GM12878 (cell line): ENCODE results near the gene CDH4. TPM values are rescaled to one million over a fixed set of nuclear protein-coding genes. Genes with fewer than 3 reads are reported as not detected.

Experiments used
- ATAC-seq: fragments of 200-7000 bp; cut with Tn5 transposase; 3 replicates; pipeline ENCODE4 v1.9.1; 2020; ENCODE audit warnings: mild to moderate bottlenecking, moderate library complexity
- BruUV-seq: library from RNA; stranded (reverse); fragments of 400-500 nt; replicated peaks from 2 replicates; lab custom pipeline; 2021; lab: Mats Ljungman, UMichigan
- CTCF ChIA-PET: fragments of 300-600 bp; sonication (Branson Sonifier 250); formaldehyde crosslinking; extraction: SDS; loops from one replicate; lab custom pipeline; 2021; ENCODE audit warnings: inconsistent platforms; lab: Yijun Ruan, JAX
- POLR2A ChIA-PET: fragments of 350-600 bp; formaldehyde crosslinking; extraction: SDS; loops from one replicate; lab custom pipeline; 2021; ENCODE audit warnings: inconsistent platforms; lab: Charles Lee
- RAD21 ChIA-PET: fragments of 300-600 bp; sonication (Branson Sonifier 250); formaldehyde crosslinking; loops from one replicate; lab custom pipeline; 2023; ENCODE audit warnings: antibody characterized with exemption; ENCODE audit not compliant: unreplicated experiment; lab: Charles Lee
- SMC1A ChIA-PET: fragments of 300-600 bp; sonication (Branson Sonifier 250); formaldehyde crosslinking; loops from one replicate; lab custom pipeline; 2023; ENCODE audit not compliant: unreplicated experiment, uncharacterized antibody; lab: Charles Lee
- DNase-seq: peaks from one replicate; pipeline ENCODE4 v3.0.0-alpha.2; 2011; ENCODE audit warnings: low read depth, low spot score
- FAIRE-seq: peaks from 3 replicates; lab custom pipeline; 2011; peaks lifted over from hg19 to GRCh38; lab: Jason Lieb, UNC
- H2AFZ ChIP-seq: 2 replicates; pipeline ENCODE4 v1.6.0; 2011; ENCODE audit warnings: low read depth, low read length, control low read depth; ENCODE audit not compliant: control insufficient read depth
- H3K27ac ChIP-seq: 2 replicates; pipeline ENCODE4 v1.5.1; 2011; ENCODE audit warnings: control low read depth; ENCODE audit not compliant: control insufficient read depth, insufficient read depth
- H3K27me3 ChIP-seq, 2 experiments: replicated peaks in 1 of 2; 2 replicates each; pipeline versions ENCODE4 v1.6.0 to v1.6.1; 2011; ENCODE audit warnings: low read length in 1 of 2; ENCODE audit not compliant: control insufficient read depth in 2 of 2, insufficient read depth in 2 of 2
- H3K36me3 ChIP-seq, 2 experiments: 2 replicates each; pipeline ENCODE4 v1.5.1; 2011; ENCODE audit warnings: low read length in 1 of 2; ENCODE audit not compliant: control insufficient read depth in 2 of 2, insufficient read depth in 2 of 2
- H3K4me1 ChIP-seq: 2 replicates; pipeline ENCODE4 v1.6.1; 2011; ENCODE audit warnings: mild to moderate bottlenecking, low read length, moderate library complexity, mixed read lengths; ENCODE audit not compliant: control insufficient read depth, insufficient read depth
- H3K4me2 ChIP-seq: 2 replicates; pipeline ENCODE4 v1.6.0; 2011; ENCODE audit warnings: control low read depth; ENCODE audit not compliant: control insufficient read depth, insufficient read depth
- H3K4me3 ChIP-seq: fragments of 200-600 bp; sonication (generic); 2 replicates; pipeline ENCODE4 v1.5.1; 2016
- H3K79me2 ChIP-seq: 2 replicates; pipeline ENCODE4 v1.6.0; 2011; ENCODE audit warnings: low read length; ENCODE audit not compliant: control insufficient read depth, insufficient read depth
- H3K9ac ChIP-seq: 2 replicates; pipeline ENCODE4 v1.8.0; 2011; ENCODE audit warnings: low read length, control low read depth, mixed read lengths; ENCODE audit not compliant: control insufficient read depth, insufficient read depth
- H3K9me3 ChIP-seq: replicated peaks from 3 replicates; pipeline ENCODE4 v1.5.1; 2011; ENCODE audit warnings: mild to moderate bottlenecking, low read length; ENCODE audit not compliant: control insufficient read depth, insufficient read depth
- H4K20me1 ChIP-seq: 2 replicates; pipeline ENCODE4 v1.6.0; 2011; ENCODE audit not compliant: control insufficient read depth, insufficient read depth
- ATF2 ChIP-seq: IDR thresholded peaks from 2 replicates; pipeline ENCODE4 v1.6.1; 2012; ENCODE audit warnings: low read length, inconsistent platforms
- ATF3 ChIP-seq: IDR thresholded peaks from 2 replicates; pipeline ENCODE4 v1.6.1; 2011; ENCODE audit warnings: low read depth, mild to moderate bottlenecking, low read length, moderate library complexity, borderline replicate concordance; ENCODE audit errors: extremely low read depth
- ATF7 ChIP-seq: fragments of 450-650 bp; IDR thresholded peaks from 2 replicates; pipeline ENCODE4 v1.6.1; 2016; ENCODE audit warnings: low read depth, mild to moderate bottlenecking
- CEBPB ChIP-seq, 2 experiments: fragments of 150-350 bp in 1 of 2; IDR thresholded peaks; 2 replicates each; pipeline ENCODE4 v1.6.1; 2012 to 2014; ENCODE audit warnings: low read depth in 2 of 2, low read length in 2 of 2, borderline replicate concordance in 1 of 2, inconsistent platforms in 1 of 2
- CREB1 ChIP-seq: IDR thresholded peaks from 2 replicates; pipeline ENCODE4 v1.6.1; 2012; ENCODE audit warnings: low read depth, mild to moderate bottlenecking, inconsistent platforms
- CREM ChIP-seq: IDR thresholded peaks from 2 replicates; pipeline ENCODE4 v1.6.1; 2014; ENCODE audit warnings: antibody characterized with exemption, low read depth
- GABPA ChIP-seq: IDR thresholded peaks from 2 replicates; pipeline ENCODE4 v1.6.1; 2014; ENCODE audit warnings: antibody characterized with exemption, low read depth, mild to moderate bottlenecking, inconsistent platforms
- HDGF ChIP-seq: fragments of 450-650 bp; IDR thresholded peaks from 2 replicates; pipeline ENCODE4 v1.6.1; 2016; ENCODE audit warnings: antibody characterized with exemption
- JUND ChIP-seq: IDR thresholded peaks from 2 replicates; pipeline ENCODE4 v1.6.1; 2012; ENCODE audit warnings: low read depth, mild to moderate bottlenecking, low read length, improper control_type of control experiment, moderate library complexity
- KLF5 ChIP-seq: fragments of 450-650 bp; IDR thresholded peaks from 2 replicates; pipeline ENCODE4 v1.6.1; 2014; ENCODE audit warnings: mild to moderate bottlenecking; ENCODE audit not compliant: partially characterized antibody
- LARP7 ChIP-seq: fragments of 450-650 bp; IDR thresholded peaks from 2 replicates; pipeline ENCODE4 v1.6.1; 2017; ENCODE audit warnings: mild to moderate bottlenecking
- MXI1 ChIP-seq: fragments of 150-350 bp; IDR thresholded peaks from 2 replicates; pipeline ENCODE4 v1.6.1; 2011; ENCODE audit warnings: low read depth, mild to moderate bottlenecking, inconsistent platforms, low read length, improper control_type of control experiment
- PAX5 ChIP-seq: IDR thresholded peaks from 2 replicates; pipeline ENCODE4 v1.6.1; 2011; ENCODE audit warnings: low read depth, low read length, borderline replicate concordance
- POLR2AphosphoS2 ChIP-seq: IDR thresholded peaks from 2 replicates; pipeline ENCODE4 v1.6.1; 2011; ENCODE audit warnings: low read depth, mild to moderate bottlenecking, low read length, improper control_type of control experiment, moderate library complexity
- RFX5 ChIP-seq: IDR thresholded peaks from 2 replicates; pipeline ENCODE4 v1.6.1; 2011; ENCODE audit warnings: low read depth, low read length, improper control_type of control experiment
- ZNF24 ChIP-seq: fragments of 450-650 bp; IDR thresholded peaks from 2 replicates; pipeline ENCODE4 v1.6.1; 2017; ENCODE audit warnings: antibody characterized with exemption, mild to moderate bottlenecking
- ZNF592 ChIP-seq: fragments of 450-650 bp; IDR thresholded peaks from 2 replicates; pipeline ENCODE4 v1.6.1; 2017; ENCODE audit warnings: mild to moderate bottlenecking, moderate library complexity
- ZSCAN29 ChIP-seq: fragments of 450-650 bp; IDR thresholded peaks from 2 replicates; pipeline ENCODE4 v1.6.1; 2017; ENCODE audit warnings: mild to moderate bottlenecking, moderate library complexity
- WGBS: methylation state at CpG from one replicate; pipeline ENCODE4 v1.1.6; 2016; ENCODE audit warnings: low lambda C conversion rate; ENCODE audit not compliant: insufficient replicate concordance, insufficient coverage; ENCODE audit errors: missing lambda C conversion rate; 5-methylcytosine and 5-hydroxymethylcytosine counted together
- in situ Hi-C: fragments of 300-500 bp; cut with MboI; formaldehyde crosslinking; loops from 9 replicates; pipeline ENCODE4 v1.14.3; 2018; ENCODE audit warnings: mixed read lengths
- intact Hi-C: fragments of 100-400 bp; cut with micrococcal nuclease; formaldehyde crosslinking; loops from one replicate; pipeline ENCODE4 v1.14.2; 2022; ENCODE audit not compliant: unreplicated experiment
- polyA plus RNA-seq, 11 experiments: library from polyadenylated mRNA; depleted of rRNA in 4 of 11; unstranded in 6 of 11; stranded (reverse) in 5 of 11; fragments of >200 nt; fragmentation: Nextera tagmentation in 4 of 11; fragmentation: Illumina TruSeq in 1 of 11; extraction: Ambion mirVana in 4 of 11; extraction: Trizol in 1 of 11; gene quantifications; 1 replicate in 1 of 11; 2 replicates in 10 of 11; pipeline versions ENCODE4 v1.2.1 to v1.2.3, GENCODE V29; 2011 to 2016; ENCODE audit warnings: inconsistent platforms in 2 of 11, missing spikeins in 2 of 11, low read depth in 1 of 11
- total RNA-seq, 4 experiments: library from RNA; depleted of rRNA in 3 of 4; stranded (reverse); fragments of >200 nt in 3 of 4; fragmentation: Illumina TruSeq in 1 of 4; extraction: Trizol in 1 of 4; gene quantifications; 2 replicates each; pipeline versions ENCODE4 v1.2.1 to v1.2.3, GENCODE V29; 2013 to 2021

CDH4 gene
- total and polyA plus RNA-seq, 10 of the 15 experiments (the other 5 are each of a cell fraction or from before 2014, with no cell fraction given) = not detected

- Histone ChIP-seq H3K27me3 (no peaks in the 10 kb centered on the region), H3K36me3 (no peaks in the 10 kb centered on the region), H4K20me1 (no peaks in the 10 kb centered on the region), H3K27ac (no peak overlapping the region), H3K4me1 (no peaks in the 10 kb centered on the region), H3K79me2 (no peaks in the 10 kb centered on the region), H3K9ac (no peak overlapping the region), H3K4me3 (no peak overlapping the region), H3K9me3 (no peaks in the 10 kb centered on the region), H2AFZ (no peak overlapping the region), H3K4me2 (no peak overlapping the region)
- CTCF ChIA-PET = no interaction called here
- ATAC-seq (no peak), DNase-seq (no peak), FAIRE-seq (no peak)
- TF ChIP-seq ZNF24 (no peak), ZNF592 (no peak), CREB1 (no peak), PAX5 (no peak), ATF7 (no peak), KLF5 (no peak), POLR2AphosphoS2 (no peak), GABPA (no peak), JUND (no peak), LARP7 (no peak), CEBPB (IDR thresholded peaks at IDR 0.05; ENCODE audit: borderline replicate concordance in 1 of 2, low read depth in 2 of 2, low read length in 2 of 2) (no peak), HDGF (no peak), CREM (no peak), ZSCAN29 (no peak), ATF2 (no peak), MXI1 (no peak), ATF3 (no peak), RFX5 (no peak)
- WGBS = 51% methylated on average over 31 of the region's 32 CpGs
- POLR2A ChIA-PET = no interaction called here
- SMC1A ChIA-PET = no interaction called here
- intact Hi-C loops (no loop called here), in situ Hi-C loops (no loop called here)
- RAD21 ChIA-PET = no interaction called here
- BruUV-seq = no TSS peak
Measured at GRCh38 chr20:61850926-61851900, 599.2 kb downstream of the CDH4 start.
